Raji (cell line): ENCODE data around the gene POU2F1.

Experiments
- POLR2A ChIP-seq: IDR thresholded peaks from 2 replicates; pipeline ENCODE4 v1.6.1; 2011; ENCODE audit warnings: low read depth, low read length, control low read depth; ENCODE audit not compliant: insufficient read depth

POU2F1 gene

DNA sequence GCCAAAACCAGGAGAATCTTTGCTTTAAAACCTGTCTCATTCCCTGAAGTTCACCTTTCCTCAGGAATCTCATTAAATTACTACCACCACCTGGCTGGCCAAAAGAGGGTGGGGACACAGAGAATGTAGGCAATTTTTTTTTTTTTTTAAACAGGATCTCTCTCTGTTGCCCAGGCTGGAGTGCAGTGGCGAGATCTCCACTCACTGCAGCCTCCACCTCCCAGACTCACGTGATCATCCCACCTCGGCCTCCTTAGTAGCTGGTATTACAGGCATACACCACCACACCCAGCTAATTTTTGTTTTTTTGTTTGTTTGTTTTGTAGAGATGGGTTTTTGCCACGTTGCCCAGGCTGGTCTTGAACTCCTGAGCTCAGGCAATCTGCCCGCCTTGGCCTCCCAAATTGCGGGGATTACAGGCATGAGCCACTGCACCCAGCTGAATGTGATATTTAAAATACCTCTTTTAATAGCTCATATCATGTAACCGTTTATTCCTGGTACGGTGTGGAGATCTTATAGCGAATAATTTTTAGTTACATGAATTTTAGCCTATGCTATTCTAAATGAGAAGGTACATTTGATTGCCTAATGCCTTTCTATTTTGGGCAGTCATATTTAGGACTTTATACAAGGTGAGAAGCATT, 84.5 kb downstream of the POU2F1 start:
- TF ChIP-seq POLR2A: no peak

DNA sequence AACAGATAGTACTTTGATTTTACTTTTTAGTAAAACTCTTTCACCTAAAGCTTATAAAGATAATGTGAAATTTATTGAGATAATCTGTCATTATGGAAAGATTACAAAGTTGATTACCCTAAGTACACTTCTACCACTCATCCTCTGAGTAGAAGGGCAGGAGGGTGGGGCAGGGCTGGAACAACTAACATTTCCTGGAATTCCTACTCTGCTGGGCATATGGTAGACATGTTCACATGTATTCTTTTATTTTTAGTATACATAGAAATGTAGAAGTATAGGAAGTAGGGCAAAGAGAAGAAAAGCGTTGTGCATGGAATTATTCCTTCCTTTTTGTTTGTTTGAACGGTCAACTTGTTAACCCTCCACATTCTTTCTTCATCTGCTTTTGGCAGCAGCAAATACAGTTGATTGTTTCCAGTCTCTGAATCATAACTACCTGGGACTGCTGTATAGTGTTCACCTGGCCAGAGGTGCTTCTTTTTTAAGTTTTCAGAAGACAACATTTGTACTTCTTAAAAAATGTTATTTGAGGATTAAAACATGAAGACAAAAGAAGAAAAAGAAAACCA, 85.1 kb downstream of the POU2F1 start:
- no peak for TF ChIP-seq POLR2A

DNA sequence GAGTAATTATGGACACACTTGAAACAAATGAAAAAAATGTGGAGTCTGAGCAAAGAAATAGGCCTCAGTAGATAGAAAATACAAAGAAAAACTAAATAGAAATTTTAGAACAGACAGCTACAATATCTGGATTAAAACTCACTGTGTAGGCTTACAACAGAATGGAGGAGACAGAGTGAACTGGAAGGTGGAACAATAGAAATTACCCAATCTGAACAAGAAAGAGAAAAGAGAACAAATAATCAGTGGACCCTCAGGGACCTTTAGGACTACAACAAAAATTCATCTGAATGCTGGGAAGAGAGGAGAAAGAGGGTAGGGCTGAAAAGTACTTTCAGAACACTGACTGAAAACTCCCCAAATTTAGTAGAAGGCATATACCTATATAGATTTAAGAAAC, 90.0 kb downstream of the POU2F1 start:
- TF ChIP-seq POLR2A: no peak

DNA sequence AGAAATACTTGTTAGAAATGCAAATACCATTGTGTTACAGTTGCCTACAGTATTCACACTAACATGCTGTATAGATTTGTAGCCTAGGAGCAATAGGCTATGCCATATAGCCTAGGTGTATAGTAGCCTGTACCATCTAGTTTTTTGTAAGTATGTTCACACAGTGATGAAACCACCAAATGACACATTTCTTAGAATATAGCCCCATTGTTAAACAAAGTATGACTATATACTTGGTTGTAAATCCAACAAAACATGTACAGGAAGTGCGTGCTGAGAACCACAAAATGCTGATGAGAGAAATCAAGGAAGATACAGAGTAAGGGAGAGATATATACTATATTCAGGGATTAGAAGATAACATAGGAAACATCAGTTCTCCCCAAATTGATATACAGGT, 92.2 kb downstream of the POU2F1 start:
- no peak for TF ChIP-seq POLR2A

DNA sequence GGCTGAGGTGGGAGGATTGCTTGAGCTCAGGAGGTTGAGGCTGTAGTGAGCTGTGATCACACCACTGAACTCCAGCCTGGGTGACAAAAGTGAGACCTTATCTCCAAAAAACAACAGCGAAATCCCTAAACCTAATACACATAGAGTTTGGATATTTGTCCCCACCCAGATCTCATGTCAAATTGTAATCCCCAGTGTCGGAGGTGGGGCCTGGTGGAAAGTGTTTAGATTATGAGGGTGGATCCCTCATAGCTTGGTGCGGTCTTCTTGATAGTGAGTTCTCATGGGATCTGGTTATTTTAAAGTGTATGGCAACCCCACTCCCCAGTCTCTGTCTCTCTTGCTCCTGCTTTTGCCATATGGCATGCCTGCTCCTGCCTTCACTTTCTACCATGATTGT, 94.0 kb downstream of the POU2F1 start:
- no peak for TF ChIP-seq POLR2A

DNA sequence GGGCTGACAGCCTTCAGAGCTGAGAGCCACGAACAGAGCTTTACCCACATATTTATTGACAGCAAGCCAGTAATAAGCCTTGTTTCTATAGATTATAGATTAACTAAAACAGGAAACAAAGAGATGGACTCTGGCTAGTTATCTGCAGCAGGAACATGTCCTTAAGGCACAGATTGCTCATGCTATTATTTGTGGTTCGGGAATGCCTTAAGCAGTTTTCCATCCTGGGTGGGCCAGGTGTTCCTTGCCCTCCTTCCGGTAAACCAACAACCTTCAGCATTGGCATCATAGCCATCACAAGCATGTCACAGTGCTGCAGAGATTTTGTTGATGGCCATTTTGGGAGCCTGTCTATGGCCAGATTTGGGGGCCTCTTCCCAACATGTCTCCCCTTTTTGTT, 96.8 kb downstream of the POU2F1 start:
- no peak for TF ChIP-seq POLR2A

DNA sequence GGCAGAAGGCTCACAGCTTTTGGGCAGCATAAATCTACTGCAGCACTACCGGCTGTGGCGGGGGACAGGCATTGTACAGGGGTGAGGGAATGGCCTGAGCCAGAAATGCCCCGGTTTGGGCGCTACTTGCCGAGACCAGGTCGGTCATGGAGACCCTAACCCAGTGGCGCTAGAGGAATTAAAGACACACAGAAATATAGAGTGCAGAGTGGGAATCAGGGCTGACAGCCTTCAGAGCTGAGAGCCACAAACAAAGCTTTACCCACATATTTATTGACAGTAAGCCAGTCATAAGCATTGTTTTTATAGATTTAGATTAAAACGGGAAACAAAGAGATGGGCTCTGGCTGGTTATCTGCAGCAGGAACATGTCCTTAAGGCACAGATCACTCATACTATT, 101.8 kb downstream of the POU2F1 start:
- TF ChIP-seq POLR2A: no peak

DNA sequence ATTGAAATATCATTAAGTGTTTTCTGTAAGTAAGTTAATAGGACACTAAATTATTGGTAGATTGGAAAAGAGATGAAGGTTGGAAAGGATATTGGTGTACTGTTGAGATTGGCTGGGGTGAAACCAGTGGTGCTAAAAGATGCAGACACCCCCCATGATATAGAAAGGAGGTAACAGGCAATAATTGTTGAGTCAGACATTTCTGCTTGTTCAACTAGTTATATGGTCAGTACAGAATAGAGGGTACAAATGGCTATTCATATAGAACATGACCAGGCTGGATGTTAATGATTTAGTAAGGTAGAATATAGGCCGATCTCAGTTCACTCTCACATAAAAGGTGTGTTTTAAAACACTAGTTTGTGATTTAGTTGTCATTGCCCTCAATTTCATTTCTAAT, 104.5 kb downstream of the POU2F1 start:
- TF ChIP-seq POLR2A: no peak

DNA sequence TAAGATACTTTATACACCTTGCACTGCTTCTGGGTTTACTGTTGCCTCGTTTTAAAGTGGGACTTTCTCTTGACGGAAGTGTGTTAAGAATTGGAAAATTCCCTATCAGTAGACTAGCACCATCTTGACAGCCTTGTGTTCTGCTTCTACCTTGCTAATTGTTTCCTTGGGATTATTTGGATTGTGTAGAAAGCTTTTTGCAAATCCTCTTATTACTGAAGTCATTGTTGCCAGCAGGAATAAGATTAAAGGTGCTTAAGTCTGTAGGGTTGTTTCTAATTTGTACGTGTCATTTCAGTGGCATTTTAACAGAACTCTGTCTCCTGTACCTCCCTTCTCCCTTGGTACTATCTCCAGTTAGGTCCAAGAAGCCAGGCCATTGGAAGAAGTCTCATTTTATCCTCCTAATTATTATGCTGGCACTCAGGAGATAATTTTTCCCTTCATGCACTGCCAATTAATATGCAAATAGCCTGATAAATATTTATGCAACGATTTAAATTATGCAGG, 107.7 kb downstream of the POU2F1 start:
- no peak for TF ChIP-seq POLR2A

DNA sequence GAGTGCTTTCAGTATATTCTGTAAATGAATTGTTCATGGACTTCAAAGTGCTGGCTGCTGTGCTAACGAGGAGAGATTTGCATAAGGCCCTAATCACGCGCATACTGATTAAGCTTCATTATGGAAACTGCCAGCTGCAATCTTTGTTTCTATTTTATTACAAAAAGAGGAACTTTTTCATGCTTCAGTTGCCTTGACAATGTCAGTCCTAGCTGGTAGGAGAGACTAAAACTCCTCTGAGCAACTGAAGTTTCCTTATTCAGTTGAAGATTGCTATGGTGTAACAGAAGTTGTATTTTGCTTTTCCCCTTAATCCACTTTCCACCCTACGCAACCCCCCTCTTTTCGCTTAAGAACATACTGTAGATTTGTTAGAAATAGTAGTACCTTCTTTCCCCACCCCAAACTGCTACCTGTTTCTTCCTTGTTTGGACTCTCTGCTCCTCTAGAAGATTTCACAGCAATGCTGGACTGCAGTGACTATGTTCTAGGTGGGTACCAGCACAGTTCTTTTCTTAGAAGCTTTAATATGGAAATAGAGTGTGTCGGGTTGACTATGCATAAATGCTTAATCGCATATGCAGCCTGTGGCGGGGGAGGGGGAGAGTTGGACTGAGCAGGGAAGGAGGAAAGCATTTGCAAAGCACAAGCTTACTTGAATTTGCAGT, 108.3 kb downstream of the POU2F1 start:
- TF ChIP-seq POLR2A: peak; percentile 37; the same call in 1 of the 2 replicates

DNA sequence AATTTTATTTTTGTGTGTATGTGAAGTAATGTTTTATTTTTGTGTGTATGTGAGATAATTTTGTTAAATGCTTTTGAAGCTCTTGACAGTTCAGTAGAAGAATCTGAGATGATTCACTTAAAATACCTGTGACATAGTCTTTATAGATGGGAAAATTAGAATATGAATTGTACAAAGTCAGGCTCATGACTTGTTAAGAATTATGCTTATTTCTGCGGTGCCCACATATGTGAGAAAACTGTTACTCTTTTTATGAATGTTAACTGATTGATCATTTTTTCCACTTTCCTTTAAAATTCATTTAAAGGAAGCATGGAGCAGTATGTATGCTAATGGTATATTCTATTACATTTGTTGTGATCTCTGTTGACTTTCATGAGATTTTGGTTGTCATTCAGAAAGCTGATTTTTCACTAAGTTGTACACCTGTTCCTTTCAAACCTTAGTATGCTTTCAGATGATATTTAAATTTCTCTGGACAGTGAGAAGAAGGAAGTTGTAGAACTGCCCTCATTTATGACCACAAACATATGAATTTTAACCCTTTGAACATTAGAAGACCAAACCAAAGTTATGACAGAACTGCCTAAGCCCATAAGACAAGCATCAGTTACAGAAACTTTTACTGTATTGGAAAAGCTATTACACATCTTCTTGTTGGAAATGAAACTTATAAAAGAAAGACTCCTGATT, 110.1 kb downstream of the POU2F1 start:
- TF ChIP-seq POLR2A: 0 out of 2 replicates have a peak, but pooled peaks have one; percentile 24

DNA sequence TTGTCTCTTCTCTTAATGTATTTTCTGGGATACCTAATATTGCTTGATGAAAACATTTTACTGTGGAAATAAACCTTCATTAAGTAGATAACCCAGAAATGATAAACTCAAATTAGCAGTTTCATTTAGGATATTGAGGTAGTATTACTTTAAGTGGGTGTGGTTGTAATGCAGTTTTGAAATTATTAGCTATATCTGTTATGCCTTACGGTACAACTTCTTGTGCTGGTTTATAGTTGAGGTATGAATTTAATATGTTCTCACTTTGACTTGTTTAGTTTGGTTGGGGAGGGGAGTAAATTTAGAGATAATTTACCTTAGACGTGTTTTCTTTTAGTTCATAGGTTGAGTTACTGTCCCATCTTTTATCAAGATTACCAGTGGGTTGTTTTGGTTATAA, 111.0 kb downstream of the POU2F1 start:
- TF ChIP-seq POLR2A: no peak

DNA sequence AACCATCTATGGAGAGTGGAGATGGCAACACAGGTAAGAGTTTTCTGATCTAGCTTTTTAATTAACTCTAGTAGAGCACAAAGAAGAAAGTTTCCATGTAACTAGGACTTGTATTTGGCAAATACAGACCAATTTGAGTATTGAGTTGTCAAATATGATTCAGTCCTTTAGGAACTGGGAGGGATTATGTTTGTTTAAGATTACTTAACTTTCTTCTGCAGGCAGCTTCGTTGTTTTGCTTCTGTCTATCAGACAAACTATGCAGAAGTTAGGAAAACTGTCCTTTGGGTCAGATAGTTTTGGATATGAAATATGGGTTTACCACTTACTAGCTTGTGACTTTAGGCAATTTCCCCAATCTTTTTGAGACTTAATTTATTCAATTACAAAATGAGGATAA, 111.8 kb downstream of the POU2F1 start:
- no peak for TF ChIP-seq POLR2A

DNA sequence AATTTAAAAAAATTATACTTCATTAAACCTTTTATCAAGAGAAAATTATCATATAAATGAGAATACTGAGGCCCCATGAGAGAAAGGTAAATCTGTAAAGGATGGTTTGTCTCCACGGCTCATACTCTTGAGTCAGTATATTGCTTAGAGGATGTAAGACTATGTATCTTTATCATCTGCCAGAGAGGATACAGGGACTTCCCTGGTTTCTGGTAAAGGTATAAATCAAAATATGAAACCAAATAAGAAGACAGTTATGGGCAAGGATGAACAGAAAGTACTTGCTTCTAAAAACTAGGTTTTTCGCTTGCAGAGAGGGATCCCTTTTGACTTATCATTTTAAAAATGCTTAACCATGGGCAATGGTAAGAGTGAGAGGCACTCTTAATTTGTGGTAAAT, 112.4 kb downstream of the POU2F1 start:
- no peak for TF ChIP-seq POLR2A

DNA sequence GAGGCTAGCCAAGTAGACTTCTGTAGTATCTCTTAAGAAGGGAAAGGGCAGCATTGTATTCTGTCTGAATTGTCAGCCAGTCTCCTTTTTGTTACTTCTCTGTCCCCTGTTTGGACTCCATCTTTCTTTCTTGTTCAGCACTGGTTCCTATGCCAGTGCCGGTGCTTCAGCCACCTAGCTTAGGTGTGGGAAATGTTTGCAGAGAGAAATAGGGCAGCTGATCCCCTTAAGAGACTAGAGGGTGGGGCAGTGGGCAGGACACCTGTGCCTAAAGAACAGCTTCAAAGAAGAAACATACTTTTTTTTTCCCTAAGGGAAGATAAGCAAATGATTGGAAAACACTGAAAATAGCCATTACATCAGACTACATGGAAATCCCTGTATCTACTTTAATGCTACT, 113.0 kb downstream of the POU2F1 start:
- TF ChIP-seq POLR2A: no peak

DNA sequence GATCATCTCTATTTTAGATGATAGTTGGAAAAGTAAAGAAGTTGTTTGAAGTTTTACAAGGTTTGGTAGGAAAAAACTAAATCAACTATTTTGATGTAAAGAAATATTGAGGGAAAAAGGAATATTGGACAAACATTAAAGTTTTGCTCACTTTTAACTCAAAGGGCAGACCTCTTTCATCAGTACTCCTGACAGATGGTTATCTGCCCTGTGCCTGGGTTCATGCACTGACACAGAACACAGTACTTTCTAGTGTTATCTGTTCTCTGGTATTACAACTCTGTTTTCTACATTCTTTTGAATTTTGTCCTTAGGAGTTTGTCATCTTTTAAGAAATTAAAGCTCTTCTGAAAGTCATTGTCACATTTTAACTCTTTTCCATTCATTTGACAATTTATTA, 118.7 kb downstream of the POU2F1 start:
- TF ChIP-seq POLR2A: no peak
